Measurements from ENCODE around the gene ITGAV. TPM values are rescaled to one million over a fixed set of nuclear protein-coding genes. Genes with fewer than 3 reads are reported as not detected.
A peak's percentile ranks its signal among the peaks of the same experiment; 100 is the strongest.

ITGAV gene
- total RNA-seq, 2 experiments from 2014 or later = 5.1 to 6.0 TPM

GRCh38 chr2:186614373-186614772, 24.5 kb downstream of the ITGAV start:
- Mint-ChIP-seq H3K36me3 (ENCODE audit: low read depth) (peaks cover 3% of the 10 kb centered on the region), H3K27ac (no peak overlapping the region), H3K4me1 (peaks cover 5% of the 10 kb centered on the region), H3K9me3 (ENCODE audit: low read depth) (no peaks in the 10 kb centered on the region), H3K27me3 (no peaks in the 10 kb centered on the region), H3K4me3 (no peak overlapping the region)
- CTCF ChIA-PET = interaction anchor here (0.7 to 1.2 kb wide), 2 partner anchors 10 to 38 kb away, joined by 3 read pairs; no protein-coding TSS in a partner anchor
- intact Hi-C loops (cut with DNase I, micrococcal nuclease) = no loop called here
- no peak for ATAC-seq
- DNase-seq = no peak
- POLR2A ChIA-PET = no interaction called here

GRCh38 chr2:186617148-186617547, 27.3 kb downstream of the ITGAV start:
- H3K4me1 Mint-ChIP-seq = no peaks in the 10 kb centered on the region
- peaks cover 3% of the 10 kb centered on the region for H3K36me3 Mint-ChIP-seq (ENCODE audit: low read depth)
- no peak overlapping the region for H3K4me3 Mint-ChIP-seq
- ChIA-PET POLR2A (interaction anchor here (0.7 kb wide), 1 partner anchor 13 kb away, joined by 3 read pairs; no protein-coding TSS in a partner anchor), CTCF (no interaction called here)
- H3K27me3 Mint-ChIP-seq = no peaks in the 10 kb centered on the region
- no peaks in the 10 kb centered on the region for H3K9me3 Mint-ChIP-seq (ENCODE audit: low read depth)
- no peak for ATAC-seq
- intact Hi-C loops (cut with DNase I, micrococcal nuclease) = no loop called here
- H3K27ac Mint-ChIP-seq = no peak overlapping the region
- no peak for DNase-seq

GRCh38 chr2:186617771-186618170, 27.9 kb downstream of the ITGAV start:
- peaks cover 5% of the 10 kb centered on the region for H3K36me3 Mint-ChIP-seq (ENCODE audit: low read depth)
- no peak overlapping the region for H3K27ac Mint-ChIP-seq
- no peaks in the 10 kb centered on the region for H3K27me3 Mint-ChIP-seq
- H3K4me3 Mint-ChIP-seq = no peak overlapping the region
- H3K4me1 Mint-ChIP-seq = no peaks in the 10 kb centered on the region
- H3K9me3 Mint-ChIP-seq (ENCODE audit: low read depth) = no peaks in the 10 kb centered on the region
- no peak for ATAC-seq
- ChIA-PET POLR2A (no interaction called here), CTCF (no interaction called here)
- intact Hi-C loops (cut with DNase I, micrococcal nuclease) = no loop called here
- DNase-seq = no peak

- Mint-ChIP-seq H3K36me3 (ENCODE audit: low read depth) (peaks cover 9% of the 10 kb centered on the region), H3K9me3 (ENCODE audit: low read depth) (no peaks in the 10 kb centered on the region), H3K27me3 (no peaks in the 10 kb centered on the region), H3K27ac (no peak overlapping the region), H3K4me1 (no peaks in the 10 kb centered on the region), H3K4me3 (no peak overlapping the region)
- CTCF ChIA-PET = no interaction called here
- ATAC-seq = no peak
- intact Hi-C loops (cut with DNase I, micrococcal nuclease) = no loop called here
- POLR2A ChIA-PET = no interaction called here
- DNase-seq = no peak
Measured at GRCh38 chr2:186618696-186619095, 28.8 kb downstream of the ITGAV start.

GRCh38 chr2:186623084-186623483, 33.2 kb downstream of the ITGAV start:
- CTCF ChIA-PET = interaction anchor here (0.6 kb wide), 1 partner anchor 302 kb away, joined by 3 read pairs; no protein-coding TSS in a partner anchor
- POLR2A ChIA-PET = no interaction called here
- no peak overlapping the region for H3K4me3 Mint-ChIP-seq
- H3K36me3 Mint-ChIP-seq (ENCODE audit: low read depth) = peaks cover 10% of the 10 kb centered on the region
- no peak for DNase-seq
- H3K9me3 Mint-ChIP-seq (ENCODE audit: low read depth) = no peaks in the 10 kb centered on the region
- ATAC-seq = no peak
- no peak overlapping the region for H3K27ac Mint-ChIP-seq
- intact Hi-C loops (cut with DNase I, micrococcal nuclease) = no loop called here
- no peaks in the 10 kb centered on the region for H3K4me1 Mint-ChIP-seq
- no peaks in the 10 kb centered on the region for H3K27me3 Mint-ChIP-seq

GRCh38 chr2:186624276-186624675, 34.4 kb downstream of the ITGAV start:
- H3K4me1 Mint-ChIP-seq = no peaks in the 10 kb centered on the region
- ATAC-seq = no peak
- ChIA-PET POLR2A (no interaction called here), CTCF (no interaction called here)
- no peaks in the 10 kb centered on the region for H3K27me3 Mint-ChIP-seq
- no peak overlapping the region for H3K27ac Mint-ChIP-seq
- no peak for DNase-seq
- peaks cover 8% of the 10 kb centered on the region for H3K36me3 Mint-ChIP-seq (ENCODE audit: low read depth)
- intact Hi-C loops (cut with DNase I, micrococcal nuclease) = no loop called here
- no peaks in the 10 kb centered on the region for H3K9me3 Mint-ChIP-seq (ENCODE audit: low read depth)
- H3K4me3 Mint-ChIP-seq = no peak overlapping the region

GRCh38 chr2:186629250-186629996, 39.6 kb downstream of the ITGAV start:
- ChIA-PET CTCF (interaction anchor here (1.4 kb wide), 1 partner anchor 126 kb away, joined by 6 read pairs; no protein-coding TSS in a partner anchor), POLR2A (no interaction called here)
- no peak overlapping the region for H3K27ac Mint-ChIP-seq
- no peak for ATAC-seq
- H3K36me3 Mint-ChIP-seq (ENCODE audit: low read depth) = no peaks in the 10 kb centered on the region
- H3K4me1 Mint-ChIP-seq = no peaks in the 10 kb centered on the region
- H3K27me3 Mint-ChIP-seq = no peaks in the 10 kb centered on the region
- no peak overlapping the region for H3K4me3 Mint-ChIP-seq
- H3K9me3 Mint-ChIP-seq (ENCODE audit: low read depth) = no peaks in the 10 kb centered on the region
- DNase-seq = no peak
- intact Hi-C loops (cut with DNase I, micrococcal nuclease) = no loop called here

GRCh38 chr2:186632417-186632816, 42.6 kb downstream of the ITGAV start:
- Mint-ChIP-seq H3K27me3 (no peaks in the 10 kb centered on the region), H3K36me3 (ENCODE audit: low read depth) (no peaks in the 10 kb centered on the region), H3K4me1 (no peaks in the 10 kb centered on the region), H3K4me3 (no peak overlapping the region), H3K9me3 (ENCODE audit: low read depth) (no peaks in the 10 kb centered on the region), H3K27ac (no peak overlapping the region)
- POLR2A ChIA-PET = no interaction called here
- intact Hi-C loops (cut with DNase I, micrococcal nuclease) = no loop called here
- CTCF ChIA-PET = no interaction called here
- no peak for ATAC-seq
- DNase-seq = no peak

GRCh38 chr2:186634701-186635100, 44.8 kb downstream of the ITGAV start:
- ATAC-seq (no peak), DNase-seq (no peak)
- ChIA-PET CTCF (no interaction called here), POLR2A (no interaction called here)
- no peaks in the 10 kb centered on the region for H3K9me3 Mint-ChIP-seq (ENCODE audit: low read depth)
- no peak overlapping the region for H3K27ac Mint-ChIP-seq
- peaks cover 10% of the 10 kb centered on the region for H3K4me1 Mint-ChIP-seq
- no peaks in the 10 kb centered on the region for H3K27me3 Mint-ChIP-seq
- intact Hi-C loops (cut with DNase I, micrococcal nuclease) = no loop called here
- H3K4me3 Mint-ChIP-seq = no peak overlapping the region
- H3K36me3 Mint-ChIP-seq (ENCODE audit: low read depth) = peaks cover 4% of the 10 kb centered on the region

GRCh38 chr2:186636800-186637496, 47.1 kb downstream of the ITGAV start:
- ChIA-PET CTCF (interaction anchor here (1.6 kb wide), 1 partner anchor 132 kb away, joined by 4 read pairs; no protein-coding TSS in a partner anchor), POLR2A (no interaction called here)
- intact Hi-C loops (cut with DNase I, micrococcal nuclease) = no loop called here
- no peak for DNase-seq
- H3K27me3 Mint-ChIP-seq = no peaks in the 10 kb centered on the region
- H3K4me1 Mint-ChIP-seq = peaks cover 29% of the 10 kb centered on the region
- no peak overlapping the region for H3K4me3 Mint-ChIP-seq
- H3K9me3 Mint-ChIP-seq (ENCODE audit: low read depth) = no peaks in the 10 kb centered on the region
- no peak overlapping the region for H3K27ac Mint-ChIP-seq
- ATAC-seq = no peak
- peaks cover 12% of the 10 kb centered on the region for H3K36me3 Mint-ChIP-seq (ENCODE audit: low read depth)

- Mint-ChIP-seq H3K9me3 (ENCODE audit: low read depth) (no peaks in the 10 kb centered on the region), H3K36me3 (ENCODE audit: low read depth) (peaks cover 12% of the 10 kb centered on the region), H3K27me3 (no peaks in the 10 kb centered on the region), H3K4me3 (no peak overlapping the region), H3K27ac (no peak overlapping the region), H3K4me1 (peaks cover 30% of the 10 kb centered on the region)
- no peak for DNase-seq
- intact Hi-C loops (cut with DNase I, micrococcal nuclease) = no loop called here
- no peak for ATAC-seq
- CTCF ChIA-PET = interaction anchor here (1.6 kb wide), 1 partner anchor 133 kb away, joined by 4 read pairs; no protein-coding TSS in a partner anchor
- POLR2A ChIA-PET = no interaction called here
Measured at GRCh38 chr2:186637497-186637800, 47.6 kb downstream of the ITGAV start.

- intact Hi-C loops (cut with DNase I, micrococcal nuclease) = loop anchor here (2.0 to 10.0 kb wide), 2 partner anchors 49 to 375 kb away; partner anchors contain the start of gene ITGAV (in 1 of the 2)
- DNase-seq (peak; percentile 25), ATAC-seq (peak; percentile 81)
- Mint-ChIP-seq H3K4me3 (no peak overlapping the region), H3K27ac (peak overlapping the region; percentile 69), H3K27me3 (no peaks in the 10 kb centered on the region), H3K9me3 (ENCODE audit: low read depth) (no peaks in the 10 kb centered on the region), H3K36me3 (ENCODE audit: low read depth) (peaks cover 14% of the 10 kb centered on the region), H3K4me1 (peaks cover 30% of the 10 kb centered on the region)
- ChIA-PET CTCF (interaction anchor here (0.5 to 3.7 kb wide), 7 partner anchors 9 to 396 kb away, joined by 3 to 70 read pairs (median 3); no protein-coding TSS in a partner anchor), POLR2A (interaction anchor here (0.9 to 1.0 kb wide), 2 partner anchors 85 to 154 kb away, joined by 4 to 8 read pairs; partner anchors contain the start of gene ZC3H15)
Measured at GRCh38 chr2:186639939-186640338, 50.1 kb downstream of the ITGAV start.

All from activated CD4-positive, alpha-beta T cell treated with anti-CD3 and anti-CD28 coated beads for 36 hours (primary cell).